OCI-LY3 (cell line): Measurements from ENCODE around the gene CCIN.

Experiments used
- CTCF ChIP-seq: fragments of 200-600, 300-600 bp; sonication (generic); IDR thresholded peaks from 2 replicates; pipeline ENCODE4 v1.5.1; 2014; ENCODE audit warnings: antibody characterized with exemption, low read length, low read depth
- EZH2phosphoT487 ChIP-seq: fragments of 200-600 bp; shearing (Covaris generic); IDR thresholded peaks from 2 replicates; pipeline ENCODE4 v1.6.1; 2018; ENCODE audit warnings: antibody characterized with exemption, mixed run types, low read depth

GRCh38 chr9:36213989-36214388 lies 44.8 kb downstream of the CCIN start:
- no peak for TF ChIP-seq CTCF
- no peak for TF ChIP-seq EZH2phosphoT487
